GM06990 (cell line): ENCODE data around the gene CES5A.

ENCODE experiments used
- DNase-seq: peaks from one replicate; pipeline ENCODE4 v3.0.0-alpha.2; 2011; ENCODE audit not compliant: insufficient read length; ENCODE audit errors: extremely low read depth
- H3K27me3 ChIP-seq: replicated peaks from 2 replicates; pipeline ENCODE4 v1.6.0; 2011; ENCODE audit warnings: low read length; ENCODE audit not compliant: control insufficient read depth, insufficient read depth
- H3K36me3 ChIP-seq: 2 replicates; pipeline ENCODE4 v1.5.1; 2011; ENCODE audit warnings: low read length; ENCODE audit not compliant: control insufficient read depth, insufficient read depth
- H3K4me3 ChIP-seq: replicated peaks from 2 replicates; pipeline ENCODE4 v1.5.1; 2011; ENCODE audit warnings: low read depth, mild to moderate bottlenecking, control low read depth, low read length
- TF ChIP-seq, protein P1 (sequence below): IDR thresholded peaks from 2 replicates; pipeline ENCODE4 v1.5.1; 2011; ENCODE audit warnings: low read length, control low read depth, mild to moderate bottlenecking, inconsistent platforms; ENCODE audit not compliant: insufficient read depth, poor library complexity, severe bottlenecking

CES5A gene

DNA sequence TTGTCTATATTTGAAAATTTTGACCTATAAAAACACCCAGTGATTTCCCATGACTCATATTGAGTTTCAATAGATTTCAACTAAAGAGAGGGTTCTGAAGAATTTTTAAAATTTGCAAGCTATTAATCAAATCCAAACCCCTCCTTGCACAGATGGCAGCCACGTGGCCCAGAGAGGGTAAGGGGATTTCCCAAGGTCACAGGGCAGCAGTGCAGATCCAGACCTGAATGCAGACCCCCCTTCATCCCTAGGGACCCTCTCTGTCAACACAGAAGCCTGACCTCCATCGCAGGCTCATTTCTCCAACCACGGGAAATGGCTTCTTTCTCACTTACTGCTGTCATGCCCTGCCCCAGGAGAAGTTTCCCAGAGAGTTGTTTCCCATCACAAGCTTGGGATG, 24.7 kb upstream of the CES5A start:
- Histone ChIP-seq H3K27me3 (no peaks in the 10 kb centered on the region), H3K36me3 (no peaks in the 10 kb centered on the region), H3K4me3 (no peak overlapping the region)
- TF ChIP-seq, protein P1, sequence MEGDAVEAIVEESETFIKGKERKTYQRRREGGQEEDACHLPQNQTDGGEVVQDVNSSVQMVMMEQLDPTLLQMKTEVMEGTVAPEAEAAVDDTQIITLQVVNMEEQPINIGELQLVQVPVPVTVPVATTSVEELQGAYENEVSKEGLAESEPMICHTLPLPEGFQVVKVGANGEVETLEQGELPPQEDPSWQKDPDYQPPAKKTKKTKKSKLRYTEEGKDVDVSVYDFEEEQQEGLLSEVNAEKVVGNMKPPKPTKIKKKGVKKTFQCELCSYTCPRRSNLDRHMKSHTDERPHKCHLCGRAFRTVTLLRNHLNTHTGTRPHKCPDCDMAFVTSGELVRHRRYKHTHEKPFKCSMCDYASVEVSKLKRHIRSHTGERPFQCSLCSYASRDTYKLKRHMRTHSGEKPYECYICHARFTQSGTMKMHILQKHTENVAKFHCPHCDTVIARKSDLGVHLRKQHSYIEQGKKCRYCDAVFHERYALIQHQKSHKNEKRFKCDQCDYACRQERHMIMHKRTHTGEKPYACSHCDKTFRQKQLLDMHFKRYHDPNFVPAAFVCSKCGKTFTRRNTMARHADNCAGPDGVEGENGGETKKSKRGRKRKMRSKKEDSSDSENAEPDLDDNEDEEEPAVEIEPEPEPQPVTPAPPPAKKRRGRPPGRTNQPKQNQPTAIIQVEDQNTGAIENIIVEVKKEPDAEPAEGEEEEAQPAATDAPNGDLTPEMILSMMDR: no peak
- no peak for DNase-seq

DNA sequence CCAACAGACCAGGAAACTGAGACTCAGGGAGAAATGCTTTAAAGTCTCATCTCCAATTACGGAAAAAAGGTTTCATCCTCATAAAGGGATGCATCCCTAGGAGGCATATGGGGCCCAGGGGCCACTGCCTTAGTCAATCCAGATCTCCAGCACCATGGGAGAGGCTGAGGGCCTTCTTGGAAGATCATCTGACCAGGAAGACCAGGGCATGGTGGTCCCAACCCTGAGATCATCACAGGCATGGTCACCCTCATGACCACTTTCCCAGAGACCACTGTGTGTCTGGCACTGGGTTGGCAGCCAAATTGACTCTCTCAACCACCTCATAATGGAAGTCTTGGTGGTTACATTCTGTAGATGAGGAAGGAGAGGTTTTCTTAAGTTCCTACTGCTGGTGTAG, 23.4 kb upstream of the CES5A start:
- TF ChIP-seq, protein P1: no peak
- no peak for DNase-seq
- Histone ChIP-seq H3K27me3 (no peaks in the 10 kb centered on the region), H3K36me3 (no peaks in the 10 kb centered on the region), H3K4me3 (no peak overlapping the region)

DNA sequence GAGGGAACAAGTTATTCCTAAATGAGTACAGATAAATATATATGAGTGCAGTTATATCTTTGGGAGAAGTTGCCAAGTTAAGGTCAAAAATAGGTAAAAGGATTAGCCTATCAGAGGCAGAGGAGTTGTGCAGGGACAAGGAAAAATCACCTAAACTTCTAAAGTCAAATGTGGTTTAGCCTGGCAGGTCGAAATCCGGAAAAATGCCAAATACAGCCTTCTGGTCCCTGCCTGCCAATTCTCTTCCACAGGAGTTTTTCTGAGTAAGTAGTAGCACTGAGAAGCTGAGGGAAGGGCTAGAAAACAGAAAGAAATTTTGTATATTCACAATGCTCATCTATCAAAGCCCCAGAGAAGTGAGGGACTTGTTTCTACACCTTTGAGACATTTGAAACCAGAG, 17.6 kb upstream of the CES5A start:
- Histone ChIP-seq H3K4me3 (no peak overlapping the region), H3K36me3 (no peaks in the 10 kb centered on the region), H3K27me3 (no peaks in the 10 kb centered on the region)
- TF ChIP-seq, protein P1: no peak
- DNase-seq: no peak

DNA sequence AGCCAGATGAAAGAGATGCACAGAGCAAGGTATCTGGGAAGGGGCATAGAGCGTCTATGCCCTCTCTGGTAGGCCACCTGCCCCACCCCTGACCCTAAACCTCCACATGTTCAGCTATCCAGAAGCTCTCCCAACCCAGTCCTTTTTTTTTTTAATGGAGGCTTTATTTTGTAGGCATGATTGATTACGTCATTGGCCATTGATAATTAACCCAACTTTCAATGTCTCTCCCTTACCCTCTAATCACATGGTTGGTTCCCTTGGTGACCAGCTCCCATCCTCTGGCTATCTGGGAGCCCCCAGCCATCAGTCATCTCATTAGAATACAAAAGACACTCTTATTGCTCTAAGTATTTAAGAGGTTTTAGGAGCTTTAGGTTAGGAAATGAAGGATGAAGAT, 14.3 kb upstream of the CES5A start:
- H3K36me3 ChIP-seq: no peaks in the 10 kb centered on the region
- TF ChIP-seq, protein P1: no peak
- no peak for DNase-seq
- no peaks in the 10 kb centered on the region for H3K27me3 ChIP-seq
- no peak overlapping the region for H3K4me3 ChIP-seq

DNA sequence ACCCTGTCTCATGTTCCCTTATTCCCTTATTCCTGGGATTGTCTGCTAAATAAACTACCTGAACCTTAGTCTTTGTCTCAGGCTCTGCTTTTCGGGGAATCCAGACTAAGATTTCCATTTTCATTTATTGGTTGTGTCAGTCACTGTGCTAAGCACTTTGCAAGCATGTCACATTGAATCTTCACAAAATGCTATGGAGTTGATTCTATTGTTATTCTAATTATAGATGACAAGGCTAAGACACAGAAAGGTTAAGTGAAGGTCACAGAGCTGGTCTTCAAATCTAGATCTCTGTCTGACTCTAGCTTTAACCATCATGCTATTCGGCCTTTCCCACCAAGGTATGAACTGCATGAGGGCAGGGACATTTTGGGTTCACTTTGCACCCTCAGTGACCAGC, 13.4 kb upstream of the CES5A start:
- H3K27me3 ChIP-seq: no peaks in the 10 kb centered on the region
- no peak for DNase-seq
- no peaks in the 10 kb centered on the region for H3K36me3 ChIP-seq
- TF ChIP-seq, protein P1: no peak
- no peak overlapping the region for H3K4me3 ChIP-seq

DNA sequence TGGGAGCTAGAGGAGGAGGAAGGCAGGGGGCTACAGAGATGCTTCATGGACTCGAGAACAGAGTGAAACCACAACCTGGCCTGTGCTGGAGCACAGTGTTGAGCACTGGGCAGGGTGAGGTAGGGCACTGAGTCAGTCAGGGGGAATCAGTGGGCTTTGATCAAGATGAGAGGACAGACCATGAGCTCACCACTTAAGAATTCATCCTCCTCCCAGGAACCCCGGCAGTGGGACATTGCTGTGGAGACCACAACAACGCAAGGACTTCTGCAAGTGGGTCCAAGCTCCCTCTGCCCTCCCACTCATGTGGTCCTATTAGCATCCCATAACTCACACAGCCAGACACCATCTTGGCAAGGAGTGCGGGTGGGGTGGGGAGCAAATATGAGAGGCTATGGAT, 1.7 kb upstream of the CES5A start:
- H3K27me3 ChIP-seq: no peaks in the 10 kb centered on the region; the same call in 1 of the 2 replicates
- TF ChIP-seq, protein P1: no peak
- H3K36me3 ChIP-seq: no peaks in the 10 kb centered on the region
- no peak overlapping the region for H3K4me3 ChIP-seq
- DNase-seq: no peak
